LNCAP (cell line): Measurements from ENCODE around the gene CCDC15.

Source experiments
- CTCF ChIP-seq: fragments of 450-650 bp; IDR thresholded peaks from 2 replicates; pipeline ENCODE4 v1.5.1; 2017; ENCODE audit warnings: mild to moderate bottlenecking

Gene CCDC15

GRCh38 chr11:125078016-125078415 is 124.0 kb downstream of the CCDC15 start:
- no peak for TF ChIP-seq CTCF

- no peak for TF ChIP-seq CTCF
These were observed 124.6 kb downstream of the CCDC15 start for GRCh38 chr11:125078516-125079140.

- no peak for TF ChIP-seq CTCF
These were observed 125.3 kb downstream of the CCDC15 start for GRCh38 chr11:125079151-125079877.

GRCh38 chr11:125079878-125080530 is 126.0 kb downstream of the CCDC15 start:
- no peak for TF ChIP-seq CTCF

- no peak for TF ChIP-seq CTCF
These were observed 126.5 kb downstream of the CCDC15 start for GRCh38 chr11:125080531-125080911.

GRCh38 chr11:125081098-125081798 is 127.2 kb downstream of the CCDC15 start:
- no peak for TF ChIP-seq CTCF

GRCh38 chr11:125082040-125082439 is 128.0 kb downstream of the CCDC15 start:
- no peak for TF ChIP-seq CTCF
